Suprapubic skin (tissue), 4 donors: ENCODE results near the gene SLC6A13. TPM values are rescaled to one million over a fixed set of nuclear protein-coding genes. Genes with fewer than 3 reads are reported as not detected.

Experiments
- DNase-seq, 2 donors: peaks; one replicate each; pipeline ENCODE4 v3.0.0-alpha.2; 2019; ENCODE audit warnings: low spot score in 2 of 2
- H3K27ac ChIP-seq: fragments of 200-600 bp; sonication (generic); one replicate; pipeline ENCODE4 v1.5.1; 2019
- H3K27me3 ChIP-seq: fragments of 200-600 bp; sonication (generic); one replicate; pipeline ENCODE4 v1.5.1; 2019
- H3K36me3 ChIP-seq: fragments of 200-600 bp; sonication (generic); one replicate; pipeline ENCODE4 v1.5.1; 2019
- H3K4me1 ChIP-seq: fragments of 200-600 bp; sonication (generic); one replicate; pipeline ENCODE4 v1.5.1; 2019
- H3K4me3 ChIP-seq: fragments of 200-600 bp; sonication (generic); one replicate; pipeline ENCODE4 v1.5.1; 2019; ENCODE audit warnings: mild to moderate bottlenecking
- H3K9me3 ChIP-seq: fragments of 200-600 bp; sonication (generic); one replicate; pipeline ENCODE4 v1.5.1; 2019
- CTCF ChIP-seq, 2 donors: fragments of 200-600 bp in 1 of 2; fragments of 450-650 bp in 1 of 2; sonication (generic) in 1 of 2; IDR thresholded peaks; one replicate each; pipeline ENCODE4 v1.5.1; 2016 to 2019; ENCODE audit warnings: antibody characterized with exemption in 2 of 2, mild to moderate bottlenecking in 1 of 2, moderate library complexity in 1 of 2
- EP300 ChIP-seq: sonication (generic); formaldehyde crosslinking; IDR thresholded peaks from one replicate; pipeline ENCODE4 v1.6.1; 2017; ENCODE audit warnings: antibody characterized with exemption
- POLR2A ChIP-seq, 2 donors: fragments of 450-650 bp; IDR thresholded peaks; one replicate each; pipeline ENCODE4 v1.6.1; 2017; ENCODE audit warnings: antibody characterized with exemption in 2 of 2, mild to moderate bottlenecking in 2 of 2, moderate library complexity in 2 of 2
- POLR2AphosphoS5 ChIP-seq, 3 donors: sonication (generic); formaldehyde crosslinking; IDR thresholded peaks; one replicate each; pipeline ENCODE4 v1.6.1; 2017; ENCODE audit warnings: antibody characterized with exemption in 3 of 3
- WGBS: methylation state at CpG from one replicate; pipeline ENCODE4 v1.1.5; 2018; 5-methylcytosine and 5-hydroxymethylcytosine counted together
- total RNA-seq, 4 donors: library from RNA; depleted of rRNA; stranded (reverse); fragments of >200 nt; gene quantifications; one replicate each; pipeline ENCODE4 v1.1.0, GENCODE V29; 2016

Gene SLC6A13
- total RNA-seq, 4 donors from 2014 or later = not detected

- DNase-seq = no peak
- TF ChIP-seq CTCF (IDR thresholded peaks at IDR 0.05) = no peak
- TF ChIP-seq POLR2AphosphoS5 (IDR thresholded peaks at IDR 0.05) = no peak
- TF ChIP-seq EP300 = no peak
- TF ChIP-seq POLR2A (IDR thresholded peaks at IDR 0.05) = no peak
- Histone ChIP-seq H3K4me1 (peaks cover 2% of the 10 kb centered on the region), H3K9me3 (no peaks in the 10 kb centered on the region), H3K36me3 (no peaks in the 10 kb centered on the region), H3K27me3 (peaks cover 48% of the 10 kb centered on the region), H3K27ac (no peak overlapping the region), H3K4me3 (no peak overlapping the region)
- 67% methylated on average over 4 of the region's 7 CpGs for WGBS
Observed at GRCh38 chr12:194276-194675, 68.4 kb downstream of the SLC6A13 start.

GRCh38 chr12:193261-193660 lies 69.4 kb downstream of the SLC6A13 start:
- no peak for DNase-seq
- no peak overlapping the region for H3K4me3 ChIP-seq
- H3K9me3 ChIP-seq = no peaks in the 10 kb centered on the region
- peaks cover 48% of the 10 kb centered on the region for H3K27me3 ChIP-seq
- 53% methylated on average over 10 of the region's 10 CpGs for WGBS
- H3K27ac ChIP-seq = no peak overlapping the region
- H3K4me1 ChIP-seq = peaks cover 10% of the 10 kb centered on the region
- TF ChIP-seq POLR2A (IDR thresholded peaks at IDR 0.05) = no peak
- TF ChIP-seq CTCF (IDR thresholded peaks at IDR 0.05) = no peak
- TF ChIP-seq POLR2AphosphoS5 (IDR thresholded peaks at IDR 0.05) = no peak
- no peak for TF ChIP-seq EP300
- no peaks in the 10 kb centered on the region for H3K36me3 ChIP-seq

DNA sequence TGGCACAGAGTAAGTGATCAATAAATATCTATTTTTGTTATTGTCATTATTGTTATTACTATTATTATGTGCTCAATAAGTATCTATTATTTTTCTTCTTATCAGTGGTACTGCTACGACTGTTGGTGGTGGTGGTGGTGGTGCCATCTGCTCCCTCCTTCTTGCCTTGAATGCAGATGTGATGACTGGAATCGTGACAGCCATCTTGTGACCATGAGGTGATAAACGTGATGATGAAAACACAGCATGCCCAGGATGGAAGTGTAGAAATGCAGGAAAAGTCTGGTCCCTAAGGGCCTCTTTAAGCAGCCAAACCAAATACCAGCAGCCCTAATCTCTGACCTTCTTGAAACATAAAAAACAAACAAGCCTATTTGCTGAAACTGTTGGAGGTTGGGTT lies 71.1 kb downstream of the SLC6A13 start:
- no peak for DNase-seq
- peaks cover 48% of the 10 kb centered on the region for H3K27me3 ChIP-seq
- H3K27ac ChIP-seq = no peak overlapping the region
- no peaks in the 10 kb centered on the region for H3K36me3 ChIP-seq
- TF ChIP-seq EP300 (no peak), CTCF (IDR thresholded peaks at IDR 0.05) (no peak), POLR2A (IDR thresholded peaks at IDR 0.05) (no peak), POLR2AphosphoS5 (IDR thresholded peaks at IDR 0.05) (no peak)
- H3K4me3 ChIP-seq = no peak overlapping the region
- H3K9me3 ChIP-seq = no peaks in the 10 kb centered on the region
- peaks cover 10% of the 10 kb centered on the region for H3K4me1 ChIP-seq
- WGBS = 86% methylated on average over 3 of the region's 3 CpGs

GRCh38 chr12:190881-191280 lies 71.8 kb downstream of the SLC6A13 start:
- DNase-seq = no peak
- Histone ChIP-seq H3K4me3 (no peak overlapping the region), H3K9me3 (no peaks in the 10 kb centered on the region), H3K27ac (no peak overlapping the region), H3K4me1 (peaks cover 10% of the 10 kb centered on the region), H3K27me3 (peaks cover 45% of the 10 kb centered on the region), H3K36me3 (no peaks in the 10 kb centered on the region)
- 91% methylated on average over 8 of the region's 8 CpGs for WGBS
- TF ChIP-seq POLR2AphosphoS5 (IDR thresholded peaks at IDR 0.05) = no peak
- TF ChIP-seq EP300 = no peak
- TF ChIP-seq CTCF (IDR thresholded peaks at IDR 0.05) = no peak

DNA sequence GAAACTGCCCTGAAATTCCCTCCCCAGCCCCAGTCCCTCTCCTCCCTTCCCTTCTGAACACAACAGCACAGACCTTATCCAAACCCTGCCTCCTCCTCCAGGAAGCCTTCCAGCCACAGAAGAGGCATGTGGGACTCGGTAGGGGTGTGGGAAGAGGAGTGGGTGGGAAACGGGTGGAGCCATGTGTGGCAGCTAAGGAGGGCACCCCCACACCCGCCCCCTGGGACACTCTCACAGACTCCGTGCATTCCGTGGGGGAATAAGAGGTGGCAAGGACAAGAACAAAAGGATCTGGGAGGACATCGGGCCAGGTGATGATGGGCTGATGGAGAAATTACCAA lies 73.0 kb downstream of the SLC6A13 start:
- H3K4me1 ChIP-seq = peaks cover 10% of the 10 kb centered on the region
- WGBS = 70% methylated on average over 6 of the region's 6 CpGs
- H3K4me3 ChIP-seq = no peak overlapping the region
- TF ChIP-seq EP300 (no peak), POLR2A (IDR thresholded peaks at IDR 0.05) (no peak), CTCF (IDR thresholded peaks at IDR 0.05) (no peak), POLR2AphosphoS5 (IDR thresholded peaks at IDR 0.05) (no peak)
- peaks cover 37% of the 10 kb centered on the region for H3K27me3 ChIP-seq
- H3K9me3 ChIP-seq = no peaks in the 10 kb centered on the region
- no peak overlapping the region for H3K27ac ChIP-seq
- no peaks in the 10 kb centered on the region for H3K36me3 ChIP-seq
- no peak for DNase-seq
